Keratinocyte (primary cell): ENCODE data around the gene FGFR1OP2.

Source experiments
- CTCF ChIP-seq, 3 experiments: IDR thresholded peaks in 1 of 3; conservative IDR thresholded peaks in 1 of 3; optimal IDR thresholded peaks in 1 of 3; 2 replicates in 2 of 3; 3 replicates in 1 of 3; pipeline versions ENCODE3 to v1.5.1; 2011; ENCODE audit warnings: low read length in 3 of 3, mild to moderate bottlenecking in 3 of 3, moderate library complexity in 2 of 3, control low read depth in 1 of 3, inconsistent platforms in 1 of 3; ENCODE audit not compliant: insufficient read depth in 2 of 3; ENCODE audit errors: extremely low read depth in 1 of 3
- EZH2 ChIP-seq: IDR thresholded peaks from one replicate; pipeline ENCODE4 v1.6.1; 2012; ENCODE audit warnings: inconsistent platforms, mild to moderate bottlenecking, low read length, moderate library complexity

- TF ChIP-seq CTCF (optimal IDR thresholded peaks at IDR 0.05 in 1 of 3, IDR thresholded peaks at IDR 0.05 in 1 of 3, conservative IDR thresholded peaks at IDR 0.05 in 1 of 3; ENCODE audit: extremely low read depth in 1 of 3, insufficient read depth in 2 of 3, low read length in 3 of 3) (no peak), EZH2 (no peak)
These were observed 2.5 kb upstream of the FGFR1OP2 start for GRCh38 chr12:26935636-26936378.
